ENCODE results near the gene SDS. TPM values are rescaled to one million over a fixed set of nuclear protein-coding genes. Genes with fewer than 3 reads are reported as not detected.

SDS gene
- total RNA-seq, 1 experiment from 2014 or later = not detected

DNA sequence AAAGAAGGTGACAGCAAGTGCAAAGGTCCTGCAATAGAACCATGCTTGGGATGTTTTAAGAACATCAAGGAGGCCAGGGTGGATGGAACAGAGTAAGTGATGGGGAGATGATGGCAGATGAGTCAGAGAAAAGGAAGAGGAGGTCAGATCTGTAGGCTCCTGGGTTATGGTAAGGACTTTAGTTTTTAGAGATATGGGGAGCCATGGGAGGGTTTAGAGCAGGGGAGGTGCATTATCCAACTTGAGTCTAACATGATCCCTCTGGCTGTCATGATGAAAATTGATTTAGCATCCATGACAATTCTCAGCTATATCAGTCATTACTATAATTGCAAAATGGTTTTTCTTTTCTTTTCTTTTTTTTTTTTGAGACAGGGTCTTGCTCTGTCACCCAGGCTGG lies 52.6 kb downstream of the SDS start (continued):
- TF ChIP-seq, protein P1, sequence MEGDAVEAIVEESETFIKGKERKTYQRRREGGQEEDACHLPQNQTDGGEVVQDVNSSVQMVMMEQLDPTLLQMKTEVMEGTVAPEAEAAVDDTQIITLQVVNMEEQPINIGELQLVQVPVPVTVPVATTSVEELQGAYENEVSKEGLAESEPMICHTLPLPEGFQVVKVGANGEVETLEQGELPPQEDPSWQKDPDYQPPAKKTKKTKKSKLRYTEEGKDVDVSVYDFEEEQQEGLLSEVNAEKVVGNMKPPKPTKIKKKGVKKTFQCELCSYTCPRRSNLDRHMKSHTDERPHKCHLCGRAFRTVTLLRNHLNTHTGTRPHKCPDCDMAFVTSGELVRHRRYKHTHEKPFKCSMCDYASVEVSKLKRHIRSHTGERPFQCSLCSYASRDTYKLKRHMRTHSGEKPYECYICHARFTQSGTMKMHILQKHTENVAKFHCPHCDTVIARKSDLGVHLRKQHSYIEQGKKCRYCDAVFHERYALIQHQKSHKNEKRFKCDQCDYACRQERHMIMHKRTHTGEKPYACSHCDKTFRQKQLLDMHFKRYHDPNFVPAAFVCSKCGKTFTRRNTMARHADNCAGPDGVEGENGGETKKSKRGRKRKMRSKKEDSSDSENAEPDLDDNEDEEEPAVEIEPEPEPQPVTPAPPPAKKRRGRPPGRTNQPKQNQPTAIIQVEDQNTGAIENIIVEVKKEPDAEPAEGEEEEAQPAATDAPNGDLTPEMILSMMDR (IDR thresholded peaks at IDR 0.05 in 2 of 3, conservative IDR thresholded peaks at IDR 0.05 in 1 of 3; ENCODE audit: borderline replicate concordance in 1 of 3, insufficient read depth in 1 of 3, low read depth in 2 of 3, low read length in 2 of 3) = no peak
- TF ChIP-seq ZFX (IDR thresholded peaks at IDR 0.05) (no peak), TCF7L2 (IDR thresholded peaks at IDR 0.05; ENCODE audit: borderline replicate concordance, extremely low read depth, insufficient read depth, insufficient read length) (no peak), EGR1 (IDR thresholded peaks at IDR 0.05; ENCODE audit: low read depth) (no peak), POLR2A (IDR thresholded peaks at IDR 0.05; ENCODE audit: borderline replicate concordance, extremely low read depth, insufficient read depth, insufficient read length) (no peak), SP1 (IDR thresholded peaks at IDR 0.05; ENCODE audit: low read depth) (no peak), SIN3A (IDR thresholded peaks at IDR 0.05; ENCODE audit: low read depth) (no peak), RAD21 (IDR thresholded peaks at IDR 0.05; ENCODE audit: low read depth) (no peak), ZNF274 (IDR thresholded peaks at IDR 0.05; ENCODE audit: low read depth, low read length) (no peak)
- TF ChIP-seq, protein P2, sequence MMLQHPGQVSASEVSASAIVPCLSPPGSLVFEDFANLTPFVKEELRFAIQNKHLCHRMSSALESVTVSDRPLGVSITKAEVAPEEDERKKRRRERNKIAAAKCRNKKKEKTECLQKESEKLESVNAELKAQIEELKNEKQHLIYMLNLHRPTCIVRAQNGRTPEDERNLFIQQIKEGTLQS (IDR thresholded peaks at IDR 0.05) = no peak

DNA sequence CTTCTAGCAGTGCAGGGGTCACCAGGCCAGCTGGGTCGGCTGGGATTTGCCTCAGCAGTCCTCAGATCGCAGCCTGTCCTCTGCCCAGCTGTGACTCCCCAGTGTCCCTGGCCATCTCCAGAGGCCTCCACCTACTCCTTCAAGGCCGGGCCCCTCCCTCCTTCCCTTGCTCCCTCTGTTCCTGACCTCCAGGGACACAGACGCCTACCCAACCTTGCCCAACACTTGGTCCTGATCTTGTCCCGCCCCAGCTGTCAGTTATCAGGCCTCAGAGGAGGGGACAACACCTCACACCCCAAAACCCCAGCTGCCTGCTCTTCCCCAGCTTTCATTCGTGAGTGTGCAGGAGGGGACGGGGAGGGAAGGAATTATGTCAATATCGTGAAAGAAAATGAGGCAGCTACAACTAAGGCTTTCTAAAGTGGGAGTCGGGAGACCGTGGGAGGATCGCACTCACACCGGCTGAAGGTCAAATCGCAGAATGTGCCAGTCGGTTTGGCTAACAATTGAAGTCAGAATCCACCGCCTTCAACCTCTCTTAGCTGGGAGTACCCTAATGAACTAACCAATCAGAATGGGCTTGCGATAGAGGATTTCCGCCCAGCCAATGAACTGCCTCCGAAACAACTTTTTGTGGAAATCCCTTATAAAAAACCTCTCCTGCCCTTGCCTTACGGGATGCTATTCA lies 54.7 kb downstream of the SDS start:
- CTCF ChIA-PET = no interaction called here
- no peaks in the 10 kb centered on the region for H3K79me2 ChIP-seq (ENCODE audit: insufficient read depth, low read length)
- TF ChIP-seq ZFX (IDR thresholded peaks at IDR 0.05) (no peak), RAD21 (IDR thresholded peaks at IDR 0.05; ENCODE audit: low read depth) (no peak), YY1 (IDR thresholded peaks at IDR 0.05; ENCODE audit: extremely low read depth, insufficient replicate concordance, low read depth, low read length) (no peak), EZH2 (IDR thresholded peaks at IDR 0.05) (no peak), TCF7L2 (IDR thresholded peaks at IDR 0.05; ENCODE audit: borderline replicate concordance, extremely low read depth, insufficient read depth, insufficient read length) (no peak), SRF (IDR thresholded peaks at IDR 0.05; ENCODE audit: low read depth) (no peak), ELF1 (IDR thresholded peaks at IDR 0.05; ENCODE audit: borderline replicate concordance, low read depth) (no peak), POLR2AphosphoS5 (IDR thresholded peaks at IDR 0.05; ENCODE audit: low read depth, low read length) (no peak), CBX3 (IDR thresholded peaks at IDR 0.05; ENCODE audit: low read depth) (no peak), JUND (IDR thresholded peaks at IDR 0.05) (no peak), ZNF274 (IDR thresholded peaks at IDR 0.05; ENCODE audit: low read depth, low read length) (no peak)
- TF ChIP-seq, protein P3, sequence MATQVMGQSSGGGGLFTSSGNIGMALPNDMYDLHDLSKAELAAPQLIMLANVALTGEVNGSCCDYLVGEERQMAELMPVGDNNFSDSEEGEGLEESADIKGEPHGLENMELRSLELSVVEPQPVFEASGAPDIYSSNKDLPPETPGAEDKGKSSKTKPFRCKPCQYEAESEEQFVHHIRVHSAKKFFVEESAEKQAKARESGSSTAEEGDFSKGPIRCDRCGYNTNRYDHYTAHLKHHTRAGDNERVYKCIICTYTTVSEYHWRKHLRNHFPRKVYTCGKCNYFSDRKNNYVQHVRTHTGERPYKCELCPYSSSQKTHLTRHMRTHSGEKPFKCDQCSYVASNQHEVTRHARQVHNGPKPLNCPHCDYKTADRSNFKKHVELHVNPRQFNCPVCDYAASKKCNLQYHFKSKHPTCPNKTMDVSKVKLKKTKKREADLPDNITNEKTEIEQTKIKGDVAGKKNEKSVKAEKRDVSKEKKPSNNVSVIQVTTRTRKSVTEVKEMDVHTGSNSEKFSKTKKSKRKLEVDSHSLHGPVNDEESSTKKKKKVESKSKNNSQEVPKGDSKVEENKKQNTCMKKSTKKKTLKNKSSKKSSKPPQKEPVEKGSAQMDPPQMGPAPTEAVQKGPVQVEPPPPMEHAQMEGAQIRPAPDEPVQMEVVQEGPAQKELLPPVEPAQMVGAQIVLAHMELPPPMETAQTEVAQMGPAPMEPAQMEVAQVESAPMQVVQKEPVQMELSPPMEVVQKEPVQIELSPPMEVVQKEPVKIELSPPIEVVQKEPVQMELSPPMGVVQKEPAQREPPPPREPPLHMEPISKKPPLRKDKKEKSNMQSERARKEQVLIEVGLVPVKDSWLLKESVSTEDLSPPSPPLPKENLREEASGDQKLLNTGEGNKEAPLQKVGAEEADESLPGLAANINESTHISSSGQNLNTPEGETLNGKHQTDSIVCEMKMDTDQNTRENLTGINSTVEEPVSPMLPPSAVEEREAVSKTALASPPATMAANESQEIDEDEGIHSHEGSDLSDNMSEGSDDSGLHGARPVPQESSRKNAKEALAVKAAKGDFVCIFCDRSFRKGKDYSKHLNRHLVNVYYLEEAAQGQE (IDR thresholded peaks at IDR 0.05; ENCODE audit: low read depth) = no peak
- TF ChIP-seq, protein P4, sequence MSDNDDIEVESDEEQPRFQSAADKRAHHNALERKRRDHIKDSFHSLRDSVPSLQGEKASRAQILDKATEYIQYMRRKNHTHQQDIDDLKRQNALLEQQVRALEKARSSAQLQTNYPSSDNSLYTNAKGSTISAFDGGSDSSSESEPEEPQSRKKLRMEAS (IDR thresholded peaks at IDR 0.05) = no peak

More for the DNA sequence above, 54.7 kb downstream of the SDS start:
- no peaks in the 10 kb centered on the region for H4K20me1 ChIP-seq (ENCODE audit: insufficient read depth)
- H3K27me3 ChIP-seq (ENCODE audit: insufficient read depth, low read length) = no peaks in the 10 kb centered on the region
- no peaks in the 10 kb centered on the region for H3K9me3 ChIP-seq (ENCODE audit: control insufficient read depth in 1 of 2, insufficient read depth in 1 of 2, low read depth in 1 of 2, low read length in 2 of 2)
- no peaks in the 10 kb centered on the region for H3K4me1 ChIP-seq (ENCODE audit: control insufficient read depth in 1 of 2, insufficient read depth in 2 of 2, low read length in 2 of 2)
- intact Hi-C loops (cut with micrococcal nuclease) = no loop called here
- no peaks in the 10 kb centered on the region for H3K36me3 ChIP-seq (ENCODE audit: control insufficient read depth in 1 of 2, insufficient read depth in 2 of 2, low read length in 2 of 2)
- ATAC-seq = no peak
- no peaks in the 10 kb centered on the region for H3K9me2 ChIP-seq (ENCODE audit: insufficient read depth)
- BruUV-seq (replicated peaks) = no TSS peak
- RAD21 ChIA-PET (ENCODE audit: low non-redundant PET in 1 of 2, low total read pairs in 2 of 2, uncharacterized antibody in 2 of 2, unreplicated experiment in 2 of 2) = no interaction called here
- POLR2A ChIA-PET = no interaction called here
- no peak for DNase-seq (ENCODE audit: low read depth, low spot score)
- no peak overlapping the region for H2AFZ ChIP-seq (ENCODE audit: low read depth, low read length, poor library complexity, severe bottlenecking)
- no peak overlapping the region for H3K4me3 ChIP-seq (replicated peaks in 1 of 2; ENCODE audit: low read depth in 1 of 2, low read length in 2 of 2)
- H3K4me2 ChIP-seq (ENCODE audit: low read length) = no peak overlapping the region
- no peak overlapping the region for H3K9ac ChIP-seq (ENCODE audit: low read length)
- H3K27ac ChIP-seq (ENCODE audit: low read depth, low read length) = no peak overlapping the region

All from HCT116 (cell line).